ENCODE measurements around the gene FGF7. TPM values are rescaled to one million over a fixed set of nuclear protein-coding genes. Genes with fewer than 3 reads are reported as not detected.

The FGF7 gene
- total and polyA plus RNA-seq, 9 of the 15 experiments (the other 6 are each of a cell fraction or from before 2014, with no cell fraction given), result not detected

DNA sequence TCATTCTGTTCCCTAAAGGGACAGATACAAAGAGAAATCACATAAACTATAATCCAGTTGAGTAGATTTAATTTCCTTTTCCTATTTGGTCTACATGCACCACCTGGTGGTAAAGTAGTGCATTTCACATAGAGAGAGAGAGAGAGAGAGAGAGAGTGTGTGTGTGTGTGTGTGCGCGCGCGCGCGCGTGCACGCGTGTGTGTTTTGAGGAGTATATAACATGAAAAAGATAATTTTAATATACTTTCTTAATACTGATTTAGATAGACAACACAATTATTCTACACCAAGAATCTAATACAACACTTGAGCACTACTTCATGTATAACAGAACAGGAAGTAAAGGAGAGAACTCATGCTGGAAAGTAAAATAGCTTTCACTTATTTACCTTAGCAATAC lies 1.1 kb upstream of the FGF7 start (continued):
- TF ChIP-seq ZKSCAN3 (CRISPR knock-in tag; IDR thresholded peaks at IDR 0.05) (no peak), ZC3H8 (IDR thresholded peaks at IDR 0.05) (no peak), SREBF1 (IDR thresholded peaks at IDR 0.05; ENCODE audit: borderline replicate concordance, low read depth, low read length) (no peak), NR1H2 (CRISPR knock-in tag; IDR thresholded peaks at IDR 0.05) (no peak), ARNT (IDR thresholded peaks at IDR 0.05) (peak in 1 of 2 experiments; percentile 77; a peak in 1 of 4 replicates), ZNF24 (IDR thresholded peaks at IDR 0.05) (no peak), DDX20 (tag; IDR thresholded peaks at IDR 0.05; ENCODE audit: low read depth) (no peak), PHTF2 (CRISPR knock-in tag; IDR thresholded peaks at IDR 0.05) (no peak), HNRNPUL1 (IDR thresholded peaks at IDR 0.05; ENCODE audit: low read length) (no peak), ZNF79 (CRISPR knock-in tag; IDR thresholded peaks at IDR 0.05; ENCODE audit: low read depth) (no peak)
- TF ChIP-seq, protein P1, sequence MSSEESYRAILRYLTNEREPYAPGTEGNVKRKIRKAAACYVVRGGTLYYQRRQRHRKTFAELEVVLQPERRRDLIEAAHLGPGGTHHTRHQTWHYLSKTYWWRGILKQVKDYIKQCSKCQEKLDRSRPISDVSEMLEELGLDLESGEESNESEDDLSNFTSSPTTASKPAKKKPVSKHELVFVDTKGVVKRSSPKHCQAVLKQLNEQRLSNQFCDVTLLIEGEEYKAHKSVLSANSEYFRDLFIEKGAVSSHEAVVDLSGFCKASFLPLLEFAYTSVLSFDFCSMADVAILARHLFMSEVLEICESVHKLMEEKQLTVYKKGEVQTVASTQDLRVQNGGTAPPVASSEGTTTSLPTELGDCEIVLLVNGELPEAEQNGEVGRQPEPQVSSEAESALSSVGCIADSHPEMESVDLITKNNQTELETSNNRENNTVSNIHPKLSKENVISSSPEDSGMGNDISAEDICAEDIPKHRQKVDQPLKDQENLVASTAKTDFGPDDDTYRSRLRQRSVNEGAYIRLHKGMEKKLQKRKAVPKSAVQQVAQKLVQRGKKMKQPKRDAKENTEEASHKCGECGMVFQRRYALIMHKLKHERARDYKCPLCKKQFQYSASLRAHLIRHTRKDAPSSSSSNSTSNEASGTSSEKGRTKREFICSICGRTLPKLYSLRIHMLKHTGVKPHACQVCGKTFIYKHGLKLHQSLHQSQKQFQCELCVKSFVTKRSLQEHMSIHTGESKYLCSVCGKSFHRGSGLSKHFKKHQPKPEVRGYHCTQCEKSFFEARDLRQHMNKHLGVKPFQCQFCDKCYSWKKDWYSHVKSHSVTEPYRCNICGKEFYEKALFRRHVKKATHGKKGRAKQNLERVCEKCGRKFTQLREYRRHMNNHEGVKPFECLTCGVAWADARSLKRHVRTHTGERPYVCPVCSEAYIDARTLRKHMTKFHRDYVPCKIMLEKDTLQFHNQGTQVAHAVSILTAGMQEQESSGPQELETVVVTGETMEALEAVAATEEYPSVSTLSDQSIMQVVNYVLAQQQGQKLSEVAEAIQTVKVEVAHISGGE (CRISPR knock-in tag; IDR thresholded peaks at IDR 0.05), result no peak
- TF ChIP-seq, protein P2, sequence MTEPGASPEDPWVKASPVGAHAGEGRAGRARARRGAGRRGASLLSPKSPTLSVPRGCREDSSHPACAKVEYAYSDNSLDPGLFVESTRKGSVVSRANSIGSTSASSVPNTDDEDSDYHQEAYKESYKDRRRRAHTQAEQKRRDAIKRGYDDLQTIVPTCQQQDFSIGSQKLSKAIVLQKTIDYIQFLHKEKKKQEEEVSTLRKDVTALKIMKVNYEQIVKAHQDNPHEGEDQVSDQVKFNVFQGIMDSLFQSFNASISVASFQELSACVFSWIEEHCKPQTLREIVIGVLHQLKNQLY (CRISPR knock-in tag; conservative IDR thresholded peaks at IDR 0.05), result no peak
- TF ChIP-seq, protein P3, sequence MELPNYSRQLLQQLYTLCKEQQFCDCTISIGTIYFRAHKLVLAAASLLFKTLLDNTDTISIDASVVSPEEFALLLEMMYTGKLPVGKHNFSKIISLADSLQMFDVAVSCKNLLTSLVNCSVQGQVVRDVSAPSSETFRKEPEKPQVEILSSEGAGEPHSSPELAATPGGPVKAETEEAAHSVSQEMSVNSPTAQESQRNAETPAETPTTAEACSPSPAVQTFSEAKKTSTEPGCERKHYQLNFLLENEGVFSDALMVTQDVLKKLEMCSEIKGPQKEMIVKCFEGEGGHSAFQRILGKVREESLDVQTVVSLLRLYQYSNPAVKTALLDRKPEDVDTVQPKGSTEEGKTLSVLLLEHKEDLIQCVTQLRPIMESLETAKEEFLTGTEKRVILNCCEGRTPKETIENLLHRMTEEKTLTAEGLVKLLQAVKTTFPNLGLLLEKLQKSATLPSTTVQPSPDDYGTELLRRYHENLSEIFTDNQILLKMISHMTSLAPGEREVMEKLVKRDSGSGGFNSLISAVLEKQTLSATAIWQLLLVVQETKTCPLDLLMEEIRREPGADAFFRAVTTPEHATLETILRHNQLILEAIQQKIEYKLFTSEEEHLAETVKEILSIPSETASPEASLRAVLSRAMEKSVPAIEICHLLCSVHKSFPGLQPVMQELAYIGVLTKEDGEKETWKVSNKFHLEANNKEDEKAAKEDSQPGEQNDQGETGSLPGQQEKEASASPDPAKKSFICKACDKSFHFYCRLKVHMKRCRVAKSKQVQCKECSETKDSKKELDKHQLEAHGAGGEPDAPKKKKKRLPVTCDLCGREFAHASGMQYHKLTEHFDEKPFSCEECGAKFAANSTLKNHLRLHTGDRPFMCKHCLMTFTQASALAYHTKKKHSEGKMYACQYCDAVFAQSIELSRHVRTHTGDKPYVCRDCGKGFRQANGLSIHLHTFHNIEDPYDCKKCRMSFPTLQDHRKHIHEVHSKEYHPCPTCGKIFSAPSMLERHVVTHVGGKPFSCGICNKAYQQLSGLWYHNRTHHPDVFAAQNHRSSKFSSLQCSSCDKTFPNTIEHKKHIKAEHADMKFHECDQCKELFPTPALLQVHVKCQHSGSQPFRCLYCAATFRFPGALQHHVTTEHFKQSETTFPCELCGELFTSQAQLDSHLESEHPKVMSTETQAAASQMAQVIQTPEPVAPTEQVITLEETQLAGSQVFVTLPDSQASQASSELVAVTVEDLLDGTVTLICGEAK (IDR thresholded peaks at IDR 0.05), result no peak
- TF ChIP-seq, protein P3 (CRISPR knock-in tag; IDR thresholded peaks at IDR 0.05), result no peak
